ENCODE measurements around the gene TECPR2. TPM values are rescaled to one million over a fixed set of nuclear protein-coding genes. Genes with fewer than 3 reads are reported as not detected.

Gene TECPR2
- total RNA-seq, result 10 to 100 TPM; 19.8 to 25.2 (median 19.9) TPM

- Histone ChIP-seq H3K4me1 (peaks cover 0 to 6% of the 10 kb centered on the region in 2 donors), H3K4me3 (peak within 1 kb of the TSS; percentile 91 to 100 (median 98)), H3K9me3 (no peaks in the 10 kb centered on the region), H3K36me3 (no peaks in the 10 kb centered on the region), H3K27me3 (no peaks in the 10 kb centered on the region), H3K27ac (peak within 1 kb of the TSS; percentile 97)
- peak; percentile 97 to 98 for DNase-seq (ENCODE audit: low spot score in 2 of 2)
- TF ChIP-seq POLR2AphosphoS5 (IDR thresholded peaks at IDR 0.05), result peak; percentile 23 to 75 (median 66)
- TF ChIP-seq POLR2A (IDR thresholded peaks at IDR 0.05), result peak; percentile 48
- TF ChIP-seq CTCF (IDR thresholded peaks at IDR 0.05), result no peak
- intact Hi-C loops (cut with DNase I; ENCODE audit: low total_unique reads), result no loop called here
These were observed at the start of gene TECPR2, which contains the start of gene CINP for GRCh38 chr14:102362545-102363181. Gene TECPR2, plus strand, starts transcription at chr14:102362941. Its CDS starts 13,781 bp downstream, at chr14:102376722. Gene CINP, minus strand, starts transcription at chr14:102362890. Its CDS starts 39 bp downstream, at chr14:102362851.

- intact Hi-C loops (cut with DNase I; ENCODE audit: low total_unique reads), result loop anchor here (10.0 kb wide), 1 partner anchor 200 kb away; no protein-coding TSS in a partner anchor
- DNase-seq (ENCODE audit: low spot score in 2 of 2), result peak; percentile 69 to 89
- peak overlapping the region; percentile 30 to 56 for H3K27ac ChIP-seq
These were observed 48.3 kb upstream of the TECPR2 start for GRCh38 chr14:102314242-102315011.

GRCh38 chr14:102315121-102315520 is 47.6 kb upstream of the TECPR2 start:
- Histone ChIP-seq H3K36me3 (no peaks in the 10 kb centered on the region), H3K27ac (no peak overlapping the region), H3K4me3 (no peak overlapping the region), H3K4me1 (no peaks in the 10 kb centered on the region), H3K27me3 (no peaks in the 10 kb centered on the region), H3K9me3 (no peaks in the 10 kb centered on the region)
- intact Hi-C loops (cut with DNase I; ENCODE audit: low total_unique reads), result loop anchor here (10.0 kb wide), 1 partner anchor 200 kb away; no protein-coding TSS in a partner anchor
- TF ChIP-seq POLR2A (IDR thresholded peaks at IDR 0.05) (no peak), CTCF (IDR thresholded peaks at IDR 0.05) (no peak), POLR2AphosphoS5 (IDR thresholded peaks at IDR 0.05) (no peak)
- DNase-seq (ENCODE audit: low spot score in 2 of 2), result no peak

More at GRCh38 chr14:102314242-102315011, 48.3 kb upstream of the TECPR2 start:
- peak overlapping the region; percentile 30 to 61 (median 49) for H3K4me3 ChIP-seq
- TF ChIP-seq POLR2AphosphoS5 (IDR thresholded peaks at IDR 0.05) (peak in 1 of 3 donors; percentile 71), POLR2A (IDR thresholded peaks at IDR 0.05) (no peak), CTCF (IDR thresholded peaks at IDR 0.05) (peak; percentile 81 to 94 (median 92))
- H3K4me1 ChIP-seq, result no peaks in the 10 kb centered on the region
- H3K9me3 ChIP-seq, result no peaks in the 10 kb centered on the region
- no peaks in the 10 kb centered on the region for H3K36me3 ChIP-seq
- H3K27me3 ChIP-seq, result no peaks in the 10 kb centered on the region

- Histone ChIP-seq H3K9me3 (no peaks in the 10 kb centered on the region), H3K4me1 (peaks cover 6 to 7% of the 10 kb centered on the region in 2 donors), H3K27ac (peak overlapping the region; percentile 53 to 97), H3K36me3 (no peaks in the 10 kb centered on the region), H3K4me3 (peak overlapping the region; percentile 40 to 67 (median 59)), H3K27me3 (no peaks in the 10 kb centered on the region)
- no peak for TF ChIP-seq CTCF (IDR thresholded peaks at IDR 0.05)
- no peak for TF ChIP-seq POLR2A (IDR thresholded peaks at IDR 0.05)
- TF ChIP-seq POLR2AphosphoS5 (IDR thresholded peaks at IDR 0.05), result no peak
- DNase-seq (ENCODE audit: low spot score in 2 of 2), result no peak
- intact Hi-C loops (cut with DNase I; ENCODE audit: low total_unique reads), result loop anchor here (10.0 kb wide), 1 partner anchor 198 kb away; no protein-coding TSS in a partner anchor
These were observed 46.4 kb upstream of the TECPR2 start for GRCh38 chr14:102316338-102316742.

All from breast epithelium (tissue), 4 donors.